GM23338 (cell line): Measurements from ENCODE around the gene PRDM5. TPM values are rescaled to one million over a fixed set of nuclear protein-coding genes. Genes with fewer than 3 reads are reported as not detected.

Experiments used
- ATAC-seq: fragments of 200-7000 bp; cut with Tn5 transposase; 3 replicates; pipeline ENCODE4 v1.9.1; 2020
- DNase-seq: peaks from one replicate; pipeline ENCODE4 v3.0.0-alpha.2; 2015; ENCODE audit warnings: low spot score
- H2AFZ ChIP-seq: fragments of 200-600 bp; sonication (generic); 2 replicates; pipeline ENCODE4 v1.8.0; 2016; ENCODE audit warnings: antibody characterized with exemption, mild to moderate bottlenecking, moderate library complexity
- H3F3A ChIP-seq: fragments of 200-600 bp; sonication (generic); replicated peaks from 2 replicates; pipeline ENCODE4 v1.8.0; 2017; ENCODE audit warnings: antibody characterized with exemption, mixed run types, low read depth
- H3K27ac ChIP-seq: fragments of 200-600 bp; sonication (generic); 2 replicates; pipeline ENCODE4 v1.6.1; 2016; ENCODE audit warnings: low read depth
- H3K27me3 ChIP-seq: fragments of 200-600 bp; sonication (generic); 2 replicates; pipeline ENCODE4 v1.8.0; 2016; ENCODE audit warnings: mild to moderate bottlenecking, mixed run types, moderate library complexity; ENCODE audit not compliant: insufficient read depth
- H3K36me3 ChIP-seq: fragments of 200-600 bp; sonication (generic); 2 replicates; pipeline ENCODE4 v1.8.0; 2016; ENCODE audit warnings: mild to moderate bottlenecking; ENCODE audit not compliant: insufficient read depth
- H3K4me1 ChIP-seq: fragments of 200-600 bp; sonication (generic); 2 replicates; pipeline ENCODE4 v1.8.0; 2016; ENCODE audit warnings: mild to moderate bottlenecking, moderate library complexity; ENCODE audit not compliant: insufficient read depth
- H3K4me2 ChIP-seq: fragments of 200-600 bp; sonication (generic); 2 replicates; pipeline ENCODE4 v1.7.1; 2017; ENCODE audit warnings: mixed run types
- H3K4me3 ChIP-seq: fragments of 200-600 bp; sonication (generic); 2 replicates; pipeline ENCODE4 v1.6.1; 2016; ENCODE audit warnings: mixed run types
- H3K79me2 ChIP-seq: fragments of 200-600 bp; sonication (generic); replicated peaks from 2 replicates; pipeline ENCODE4 v1.8.0; 2017; ENCODE audit warnings: mild to moderate bottlenecking; ENCODE audit not compliant: insufficient read depth
- H3K9me2 ChIP-seq: fragments of 200-600 bp; sonication (generic); 2 replicates; pipeline ENCODE4 v1.8.0; 2017; ENCODE audit not compliant: insufficient read depth
- H4K20me1 ChIP-seq: fragments of 200-600 bp; sonication (generic); replicated peaks from 2 replicates; pipeline ENCODE4 v1.8.0; 2017; ENCODE audit warnings: mild to moderate bottlenecking; ENCODE audit not compliant: insufficient read depth
- H3K27ac Mint-ChIP-seq: 2 replicates; pipeline ENCODE4 v1.8.0; 2020; ENCODE audit warnings: inconsistent platforms, mild to moderate bottlenecking, moderate library complexity, mixed read lengths
- H3K27me3 Mint-ChIP-seq: 3 replicates; pipeline ENCODE4 v1.8.0; 2022; ENCODE audit warnings: low read depth, mild to moderate bottlenecking, moderate library complexity, mixed read lengths, inconsistent platforms; ENCODE audit not compliant: insufficient read depth, poor library complexity
- H3K36me3 Mint-ChIP-seq: 3 replicates; pipeline ENCODE4 v1.8.0; 2021; ENCODE audit warnings: low read depth, mild to moderate bottlenecking, inconsistent platforms, moderate library complexity, mixed read lengths
- H3K4me1 Mint-ChIP-seq: 3 replicates; pipeline ENCODE4 v1.8.0; 2020; ENCODE audit warnings: mild to moderate bottlenecking, inconsistent platforms, mixed read lengths
- H3K4me3 Mint-ChIP-seq: 3 replicates; pipeline ENCODE4 v1.8.0; 2021; ENCODE audit warnings: moderate library complexity, mild to moderate bottlenecking, inconsistent platforms, mixed read lengths
- H3K9me3 Mint-ChIP-seq: 3 replicates; pipeline ENCODE4 v1.8.0; 2020; ENCODE audit warnings: moderate library complexity, mild to moderate bottlenecking, inconsistent platforms, mixed read lengths
- CREB1 ChIP-seq: fragments of 250-450 bp; sonication (Bioruptor Pico); IDR thresholded peaks from 2 replicates; pipeline ENCODE4 v1.5.0; 2020; ENCODE audit warnings: low read depth, mild to moderate bottlenecking, moderate library complexity
- CTCF ChIP-seq, 2 experiments: fragments of 200-600 bp in 1 of 2; sonication (generic) in 1 of 2; conservative IDR thresholded peaks; 2 replicates each; pipeline versions ENCODE4 v1.5.1 to v1.6.1; 2016 to 2017; ENCODE audit warnings: antibody characterized with exemption in 2 of 2, low read depth in 2 of 2, mild to moderate bottlenecking in 2 of 2, moderate library complexity in 1 of 2
- ETS1 ChIP-seq: IDR thresholded peaks from 2 replicates; pipeline ENCODE4 v1.6.1; 2016; ENCODE audit warnings: antibody characterized with exemption
- EZH2 ChIP-seq: fragments of 200-600 bp; sonication (generic); IDR thresholded peaks from one replicate; pipeline ENCODE4 v1.8.0; 2017; ENCODE audit warnings: antibody characterized with exemption, mild to moderate bottlenecking, low read depth; ENCODE audit not compliant: unreplicated experiment
- EZH2phosphoT487 ChIP-seq: fragments of 200-600 bp; sonication (generic); IDR thresholded peaks from one replicate; pipeline ENCODE4 v1.8.1; 2018; ENCODE audit warnings: antibody characterized with exemption; ENCODE audit not compliant: unreplicated experiment
- JUNB ChIP-seq: IDR thresholded peaks from one replicate; pipeline ENCODE4 v1.6.1; 2016; ENCODE audit warnings: antibody characterized with exemption; ENCODE audit not compliant: unreplicated experiment
- NANOG ChIP-seq: IDR thresholded peaks from 2 replicates; pipeline ENCODE4 v1.6.1; 2016; ENCODE audit warnings: antibody characterized with exemption, borderline replicate concordance
- POLR2AphosphoS5 ChIP-seq: IDR thresholded peaks from 2 replicates; pipeline ENCODE4 v1.6.1; 2016; ENCODE audit warnings: antibody characterized with exemption, low read depth
- REST ChIP-seq: IDR thresholded peaks from one replicate; pipeline ENCODE4 v1.6.1; 2018; ENCODE audit warnings: antibody characterized with exemption; ENCODE audit not compliant: unreplicated experiment
- ZNF114 ChIP-seq: fragments of 250-450 bp; sonication (Bioruptor Pico); IDR thresholded peaks from 2 replicates; pipeline ENCODE4 v1.5.0; 2020; ENCODE audit warnings: mild to moderate bottlenecking, moderate library complexity
- ZNF331 ChIP-seq: fragments of 250-450 bp; sonication (Bioruptor Pico); IDR thresholded peaks from 2 replicates; pipeline ENCODE4 v1.5.0; 2020; ENCODE audit warnings: low read depth, mild to moderate bottlenecking, moderate library complexity
- ZNF462 ChIP-seq: fragments of 250-450 bp; sonication (Bioruptor Pico); IDR thresholded peaks from 2 replicates; pipeline ENCODE4 v1.5.0; 2020; ENCODE audit warnings: mild to moderate bottlenecking, moderate library complexity
- polyA plus RNA-seq: library from polyadenylated mRNA; unstranded; fragments of >200 nt; fragmentation: Nextera tagmentation; extraction: Ambion mirVana; gene quantifications from 2 replicates; pipeline ENCODE4 v1.2.1, GENCODE V29; 2016
- total RNA-seq: library from RNA; depleted of rRNA; stranded (reverse); fragments of >200 nt; shearing (Covaris generic); gene quantifications from 2 replicates; pipeline ENCODE4 v1.2.3, GENCODE V29; 2014

PRDM5 gene
- total and polyA plus RNA-seq, 2 experiments from 2014 or later, result 11.2 to 40.4 TPM

GRCh38 chr4:120903419-120903818 lies 19.1 kb downstream of the PRDM5 start:
- Mint-ChIP-seq H3K36me3 (peaks cover 41% of the 10 kb centered on the region), H3K4me3 (no peak overlapping the region)
- ATAC-seq, result no peak

More at GRCh38 chr4:120903419-120903818, 19.1 kb downstream of the PRDM5 start:
- H3K9me3 Mint-ChIP-seq, result no peaks in the 10 kb centered on the region
- DNase-seq, result no peak
- no peak overlapping the region for H3K27ac Mint-ChIP-seq
- no peaks in the 10 kb centered on the region for H3K9me2 ChIP-seq
- H3K27ac ChIP-seq, result no peak overlapping the region
- H4K20me1 ChIP-seq, result no peaks in the 10 kb centered on the region
- peaks cover 16% of the 10 kb centered on the region for H3K79me2 ChIP-seq
- no peaks in the 10 kb centered on the region for H3K27me3 Mint-ChIP-seq
- H2AFZ ChIP-seq, result no peak overlapping the region
- H3K27me3 ChIP-seq, result no peaks in the 10 kb centered on the region
- H3F3A ChIP-seq, result no peaks in the 10 kb centered on the region
- H3K4me1 Mint-ChIP-seq, result 0 out of 3 replicates have a peak, but pooled peaks cover under 1% of the 10 kb centered on the region
- no peaks in the 10 kb centered on the region for H3K4me1 ChIP-seq
- H3K36me3 ChIP-seq, result peaks cover 3% of the 10 kb centered on the region; the same call in 1 of the 2 replicates
- no peak overlapping the region for H3K4me2 ChIP-seq
- H3K4me3 ChIP-seq, result no peak overlapping the region
- TF ChIP-seq JUNB (no peak), EZH2phosphoT487 (no peak), CREB1 (no peak), ETS1 (no peak), POLR2AphosphoS5 (no peak), ZNF114 (CRISPR knock-in tag) (no peak), NANOG (no peak), EZH2 (no peak), ZNF462 (CRISPR knock-in tag) (no peak), CTCF (conservative IDR thresholded peaks at IDR 0.05; ENCODE audit: low read depth in 2 of 2) (no peak), ZNF331 (CRISPR knock-in tag) (no peak), REST (no peak)
